HG02973 (cell line): Measurements from ENCODE around the gene KIF20B.
"Not testable (repeated sequence)": the region's sequence is repeated elsewhere in the genome, so short reads cannot be mapped to it uniquely, and the experiment has no call there.

Experiments
- ATAC-seq: cut with Tn5 transposase; IDR thresholded peaks from one replicate; pipeline ENCODE4 v1.9.1; 2021; ENCODE audit warnings: moderate library complexity; ENCODE audit not compliant: unreplicated experiment

Gene KIF20B

GRCh38 chr10:89776665-89777064 lies 75.3 kb downstream of the KIF20B start:
- ATAC-seq, result no peak

DNA sequence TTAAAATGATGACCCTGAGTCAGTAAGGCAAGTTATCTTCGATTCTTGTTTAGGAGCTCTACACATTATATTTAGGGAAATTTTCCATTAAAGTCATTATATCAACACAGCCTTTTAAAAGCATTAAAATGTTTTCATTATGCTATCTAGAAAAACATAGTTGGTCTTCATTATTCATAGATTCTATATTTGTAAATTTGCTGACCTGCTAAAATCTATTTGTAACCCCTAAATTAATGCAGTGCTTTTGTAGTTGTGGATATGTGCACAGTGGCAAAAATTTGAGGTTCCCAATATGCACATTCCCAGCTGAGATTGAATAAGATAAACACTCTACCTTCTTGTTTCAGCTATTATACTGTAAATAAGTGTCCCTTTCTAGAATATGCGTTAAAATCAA lies 81.1 kb downstream of the KIF20B start:
- no peak for ATAC-seq

GRCh38 chr10:89783406-89783805 lies 82.0 kb downstream of the KIF20B start:
- no peak for ATAC-seq

- ATAC-seq, result no peak
These were observed 83.7 kb downstream of the KIF20B start for GRCh38 chr10:89785095-89785494.

- ATAC-seq, result no peak
These were observed 87.9 kb downstream of the KIF20B start for GRCh38 chr10:89789188-89789877.

DNA sequence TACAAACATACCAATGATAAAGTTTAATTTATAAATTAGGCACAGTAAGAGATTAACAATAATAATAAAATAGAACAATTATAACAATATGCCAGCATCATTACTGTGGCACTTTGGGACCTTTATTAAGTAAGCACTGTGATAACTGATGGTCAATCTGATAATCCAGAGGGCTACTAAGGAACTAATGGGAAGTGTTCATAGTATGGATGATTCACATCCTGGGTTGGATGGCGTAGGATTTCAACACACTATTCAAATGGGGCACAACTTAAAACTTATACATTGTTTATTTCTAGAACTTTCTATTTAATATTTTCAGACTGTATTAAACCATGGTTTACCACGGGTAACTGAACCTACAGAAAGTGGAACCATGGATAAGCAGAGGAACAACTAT lies 90.8 kb downstream of the KIF20B start:
- ATAC-seq, result no peak

- no peak for ATAC-seq
These were observed 92.4 kb downstream of the KIF20B start for GRCh38 chr10:89793649-89794254.

- ATAC-seq, result no peak
These were observed 94.5 kb downstream of the KIF20B start for GRCh38 chr10:89795840-89796239.

- ATAC-seq, result no peak
These were observed 96.7 kb downstream of the KIF20B start for GRCh38 chr10:89798092-89798491.

DNA sequence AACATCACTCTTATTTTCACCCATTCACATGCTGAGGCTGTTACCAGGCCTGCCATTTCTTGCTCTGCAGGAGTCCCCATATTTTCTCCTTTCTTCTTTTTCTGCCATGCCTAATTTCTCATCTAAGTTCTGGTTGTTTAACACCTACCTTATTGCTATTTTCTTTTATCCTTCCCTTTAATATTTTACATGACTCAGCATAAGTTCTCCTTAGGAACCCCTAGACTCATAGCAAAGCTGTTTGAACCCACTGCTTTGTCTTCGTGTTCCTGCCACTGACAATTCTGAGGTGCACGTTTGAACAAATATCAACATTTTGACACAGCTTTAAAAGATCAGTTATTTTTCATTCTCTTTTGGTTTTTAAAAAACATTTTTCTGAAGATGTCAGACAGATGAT lies 98.2 kb downstream of the KIF20B start:
- ATAC-seq, result no peak

GRCh38 chr10:89805599-89806013 lies 104.2 kb downstream of the KIF20B start:
- ATAC-seq, result peak; percentile 96

- no peak for ATAC-seq
These were observed 107.5 kb downstream of the KIF20B start for GRCh38 chr10:89808842-89809241.

- ATAC-seq, result no peak
These were observed 108.4 kb downstream of the KIF20B start for GRCh38 chr10:89809766-89810165.

GRCh38 chr10:89810908-89811525 lies 109.6 kb downstream of the KIF20B start:
- no peak for ATAC-seq

DNA sequence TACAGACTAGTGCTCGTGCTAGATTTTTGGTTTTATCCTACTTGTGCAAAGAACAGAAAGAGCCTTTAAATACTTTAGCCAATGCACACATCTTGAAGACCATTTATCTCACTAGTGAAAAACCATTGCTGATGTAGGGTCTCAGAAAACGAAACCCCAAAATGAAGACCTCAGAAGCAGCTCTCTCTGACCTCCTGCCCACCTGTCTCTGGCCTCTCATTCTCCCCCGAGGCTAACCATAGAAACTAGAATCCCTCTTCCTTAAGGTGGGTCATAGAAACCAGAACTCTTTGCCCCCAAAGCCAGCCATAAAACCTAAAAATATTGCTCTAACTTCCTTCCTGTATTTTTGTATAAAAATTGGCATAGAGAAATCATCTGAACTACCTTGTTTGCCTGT lies 112.2 kb downstream of the KIF20B start:
- ATAC-seq, result no peak

GRCh38 chr10:89814278-89814677 lies 112.9 kb downstream of the KIF20B start:
- no peak for ATAC-seq

- no peak for ATAC-seq
These were observed 113.9 kb downstream of the KIF20B start for GRCh38 chr10:89815049-89815853.

GRCh38 chr10:89819008-89819407 lies 117.6 kb downstream of the KIF20B start:
- ATAC-seq, result not testable (repeated sequence)
